ENCODE results near the gene EXOSC7.

DNA sequence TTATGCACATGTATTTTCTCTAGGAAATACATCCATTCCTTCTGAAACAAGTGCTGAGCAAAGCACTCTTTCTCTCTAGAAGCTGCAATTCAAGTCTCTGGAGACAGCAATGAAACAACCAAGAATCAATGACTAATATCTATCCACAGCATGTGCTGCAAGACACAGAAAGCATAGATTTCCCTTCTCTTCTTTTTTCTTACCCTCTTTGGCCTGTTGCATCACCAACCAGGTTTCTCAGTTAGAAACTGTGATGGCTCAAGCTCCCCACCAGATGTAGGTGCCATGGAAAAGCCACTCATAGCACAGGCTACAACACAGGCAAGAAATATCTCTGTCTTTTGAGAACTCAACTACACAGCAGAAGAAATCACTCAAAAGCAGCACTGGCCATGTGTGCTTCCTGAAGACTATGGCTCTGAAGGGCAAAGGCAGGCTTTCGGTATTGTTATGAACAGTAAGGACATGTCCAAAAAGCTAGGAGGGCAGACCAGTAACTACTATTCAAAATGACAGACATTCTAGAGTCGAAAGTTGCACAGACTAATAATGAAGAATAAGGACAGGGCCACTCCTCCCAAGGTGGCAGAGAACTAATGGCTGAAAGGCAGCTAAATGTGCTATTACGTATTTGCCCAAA is 15.5 kb upstream of the EXOSC7 start:
- TF ChIP-seq FOXM1 (IDR thresholded peaks at IDR 0.05; ENCODE audit: borderline replicate concordance, low read depth) (no peak), EP300 (IDR thresholded peaks at IDR 0.05; ENCODE audit: borderline replicate concordance) (no peak), RAD21 (IDR thresholded peaks at IDR 0.05; ENCODE audit: low read depth) (no peak), CREB1 (IDR thresholded peaks at IDR 0.05; ENCODE audit: low read depth) (no peak), CEBPB (IDR thresholded peaks at IDR 0.05) (no peak), YY1 (IDR thresholded peaks at IDR 0.05; ENCODE audit: low read depth) (no peak), TAF1 (IDR thresholded peaks at IDR 0.05; ENCODE audit: low read depth) (no peak), EGR1 (IDR thresholded peaks at IDR 0.05) (no peak), TCF12 (IDR thresholded peaks at IDR 0.05; ENCODE audit: low read depth) (no peak), NFIC (IDR thresholded peaks at IDR 0.05) (no peak)
- TF ChIP-seq, protein P1, sequence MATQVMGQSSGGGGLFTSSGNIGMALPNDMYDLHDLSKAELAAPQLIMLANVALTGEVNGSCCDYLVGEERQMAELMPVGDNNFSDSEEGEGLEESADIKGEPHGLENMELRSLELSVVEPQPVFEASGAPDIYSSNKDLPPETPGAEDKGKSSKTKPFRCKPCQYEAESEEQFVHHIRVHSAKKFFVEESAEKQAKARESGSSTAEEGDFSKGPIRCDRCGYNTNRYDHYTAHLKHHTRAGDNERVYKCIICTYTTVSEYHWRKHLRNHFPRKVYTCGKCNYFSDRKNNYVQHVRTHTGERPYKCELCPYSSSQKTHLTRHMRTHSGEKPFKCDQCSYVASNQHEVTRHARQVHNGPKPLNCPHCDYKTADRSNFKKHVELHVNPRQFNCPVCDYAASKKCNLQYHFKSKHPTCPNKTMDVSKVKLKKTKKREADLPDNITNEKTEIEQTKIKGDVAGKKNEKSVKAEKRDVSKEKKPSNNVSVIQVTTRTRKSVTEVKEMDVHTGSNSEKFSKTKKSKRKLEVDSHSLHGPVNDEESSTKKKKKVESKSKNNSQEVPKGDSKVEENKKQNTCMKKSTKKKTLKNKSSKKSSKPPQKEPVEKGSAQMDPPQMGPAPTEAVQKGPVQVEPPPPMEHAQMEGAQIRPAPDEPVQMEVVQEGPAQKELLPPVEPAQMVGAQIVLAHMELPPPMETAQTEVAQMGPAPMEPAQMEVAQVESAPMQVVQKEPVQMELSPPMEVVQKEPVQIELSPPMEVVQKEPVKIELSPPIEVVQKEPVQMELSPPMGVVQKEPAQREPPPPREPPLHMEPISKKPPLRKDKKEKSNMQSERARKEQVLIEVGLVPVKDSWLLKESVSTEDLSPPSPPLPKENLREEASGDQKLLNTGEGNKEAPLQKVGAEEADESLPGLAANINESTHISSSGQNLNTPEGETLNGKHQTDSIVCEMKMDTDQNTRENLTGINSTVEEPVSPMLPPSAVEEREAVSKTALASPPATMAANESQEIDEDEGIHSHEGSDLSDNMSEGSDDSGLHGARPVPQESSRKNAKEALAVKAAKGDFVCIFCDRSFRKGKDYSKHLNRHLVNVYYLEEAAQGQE (IDR thresholded peaks at IDR 0.05; ENCODE audit: low read depth), result no peak
- TF ChIP-seq, protein P2, sequence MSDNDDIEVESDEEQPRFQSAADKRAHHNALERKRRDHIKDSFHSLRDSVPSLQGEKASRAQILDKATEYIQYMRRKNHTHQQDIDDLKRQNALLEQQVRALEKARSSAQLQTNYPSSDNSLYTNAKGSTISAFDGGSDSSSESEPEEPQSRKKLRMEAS (IDR thresholded peaks at IDR 0.05), result no peak
- TF ChIP-seq, protein P3, sequence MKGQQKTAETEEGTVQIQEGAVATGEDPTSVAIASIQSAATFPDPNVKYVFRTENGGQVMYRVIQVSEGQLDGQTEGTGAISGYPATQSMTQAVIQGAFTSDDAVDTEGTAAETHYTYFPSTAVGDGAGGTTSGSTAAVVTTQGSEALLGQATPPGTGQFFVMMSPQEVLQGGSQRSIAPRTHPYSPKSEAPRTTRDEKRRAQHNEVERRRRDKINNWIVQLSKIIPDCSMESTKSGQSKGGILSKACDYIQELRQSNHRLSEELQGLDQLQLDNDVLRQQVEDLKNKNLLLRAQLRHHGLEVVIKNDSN (IDR thresholded peaks at IDR 0.05), result no peak
